H1 (cell line): ENCODE data around the gene ADGRL4. TPM values are rescaled to one million over a fixed set of nuclear protein-coding genes. Genes with fewer than 3 reads are reported as not detected.

Source experiments
- CTCF ChIA-PET: fragments of 300-600 bp; sonication (Branson Sonifier 250); formaldehyde crosslinking; loops from one replicate; lab custom pipeline; 2021; ENCODE audit not compliant: partially characterized antibody; lab: Charles Lee
- POLR2A ChIA-PET: fragments of 300-600 bp; sonication (Branson Sonifier 250); formaldehyde crosslinking; loops from one replicate; lab custom pipeline; 2021; ENCODE audit warnings: inconsistent platforms; ENCODE audit not compliant: partially characterized antibody; lab: Charles Lee
- DNase-seq, 2 experiments: peaks; one replicate each; pipeline versions ENCODE4 v3.0.0 to v3.0.0-alpha.2; 2010 to 2022; ENCODE audit warnings: low spot score in 2 of 2, low read depth in 1 of 2, mixed read lengths in 1 of 2
- FAIRE-seq: peaks from 2 replicates; lab custom pipeline; 2011; peaks lifted over from hg19 to GRCh38; lab: Jason Lieb, UNC
- H2AFZ ChIP-seq: 2 replicates; pipeline ENCODE4 v1.8.1; 2012; ENCODE audit warnings: low read length, inconsistent platforms
- H2AK5ac ChIP-seq: 2 replicates; pipeline ENCODE4 v1.6.1; 2013; ENCODE audit warnings: low read depth, low read length
- H2BK120ac ChIP-seq: replicated peaks from 2 replicates; pipeline ENCODE3; 2013; ENCODE audit warnings: low read depth, low read length, inconsistent platforms
- H2BK12ac ChIP-seq: 2 replicates; pipeline ENCODE4 v1.6.1; 2013; ENCODE audit warnings: low read depth, low read length
- H2BK15ac ChIP-seq: 2 replicates; pipeline ENCODE4 v1.6.1; 2013; ENCODE audit warnings: low read length
- H2BK20ac ChIP-seq: 2 replicates; pipeline ENCODE4 v1.6.1; 2013; ENCODE audit warnings: low read length
- H2BK5ac ChIP-seq: 2 replicates; pipeline ENCODE4 v1.6.1; 2013; ENCODE audit warnings: low read depth, low read length
- H3K14ac ChIP-seq: 2 replicates; pipeline ENCODE4 v1.6.1; 2013; ENCODE audit warnings: inconsistent platforms; ENCODE audit not compliant: insufficient read length
- H3K18ac ChIP-seq: 2 replicates; pipeline ENCODE4 v1.6.1; 2013; ENCODE audit warnings: low read length; ENCODE audit errors: extremely low read depth
- H3K23ac ChIP-seq: 2 replicates; pipeline ENCODE4 v1.6.1; 2013; ENCODE audit warnings: inconsistent platforms; ENCODE audit not compliant: insufficient read length
- H3K23me2 ChIP-seq: 2 replicates; pipeline ENCODE4 v1.6.1; 2013; ENCODE audit warnings: low read depth, low read length
- H3K27ac ChIP-seq: 2 replicates; pipeline ENCODE4 v1.6.1; 2011; ENCODE audit warnings: low read depth, low read length, inconsistent platforms
- H3K27me3 ChIP-seq, 4 experiments: replicated peaks in 1 of 4; 1 replicate in 1 of 4; 2 replicates in 3 of 4; pipeline versions ENCODE4 v1.6.1 to v1.8.1; 2011 to 2013; ENCODE audit warnings: low read length in 3 of 4, mild to moderate bottlenecking in 3 of 4, inconsistent platforms in 2 of 4, mixed read lengths in 2 of 4, moderate library complexity in 1 of 4; ENCODE audit not compliant: control insufficient read depth in 3 of 4, insufficient read depth in 3 of 4; ENCODE audit errors: extremely low read depth in 1 of 4
- H3K36me3 ChIP-seq, 4 experiments: 2 replicates each; pipeline versions ENCODE4 v1.6.1 to v1.8.1; 2011 to 2013; ENCODE audit warnings: mild to moderate bottlenecking in 4 of 4, low read length in 3 of 4, moderate library complexity in 2 of 4, control low read depth in 1 of 4, inconsistent platforms in 1 of 4; ENCODE audit not compliant: insufficient read depth in 4 of 4, control insufficient read depth in 2 of 4
- H3K4ac ChIP-seq: replicated peaks from 2 replicates; pipeline ENCODE3; 2013; ENCODE audit warnings: low read length, low read depth, mixed read lengths, inconsistent platforms; ENCODE audit not compliant: insufficient read length
- H3K4me1 ChIP-seq, 4 experiments: replicated peaks in 1 of 4; 1 replicate in 1 of 4; 2 replicates in 3 of 4; pipeline versions ENCODE4 v1.6.1 to v1.8.1; 2011 to 2013; ENCODE audit warnings: low read length in 3 of 4, inconsistent platforms in 2 of 4, mixed read lengths in 1 of 4; ENCODE audit not compliant: insufficient read depth in 4 of 4, control insufficient read depth in 3 of 4
- H3K4me2 ChIP-seq, 2 experiments: 2 replicates each; pipeline versions ENCODE4 v1.6.1 to v1.8.1; 2011 to 2013; ENCODE audit warnings: low read depth in 2 of 2, low read length in 2 of 2, control low read depth in 1 of 2, inconsistent platforms in 1 of 2, mild to moderate bottlenecking in 1 of 2; ENCODE audit not compliant: insufficient read depth in 1 of 2
- H3K4me3 ChIP-seq, 4 experiments: fragments of 200-600, 300-600 bp in 1 of 4; sonication (generic), shearing (Covaris generic), sonication (Bioruptor Twin) in 1 of 4; 2 replicates each; pipeline versions ENCODE4 v1.5.1 to v1.8.1; 2011 to 2016; ENCODE audit warnings: low read length in 4 of 4, low read depth in 3 of 4, control low read depth in 2 of 4, inconsistent platforms in 2 of 4, mild to moderate bottlenecking in 2 of 4, mixed read lengths in 1 of 4, moderate library complexity in 1 of 4; ENCODE audit not compliant: insufficient read depth in 2 of 4; ENCODE audit errors: extremely low read depth in 1 of 4
- H3K56ac ChIP-seq: replicated peaks from 2 replicates; pipeline ENCODE3; 2013; ENCODE audit warnings: low read depth, mild to moderate bottlenecking, mixed read lengths, low read length, inconsistent platforms; ENCODE audit not compliant: insufficient read length
- H3K79me1 ChIP-seq: 2 replicates; pipeline ENCODE4 v1.6.1; 2013; ENCODE audit warnings: low read depth, low read length, control low read depth
- H3K79me2 ChIP-seq, 2 experiments: 2 replicates each; pipeline versions ENCODE4 v1.6.1 to v1.8.1; 2012 to 2013; ENCODE audit warnings: low read length in 2 of 2, mild to moderate bottlenecking in 2 of 2, inconsistent platforms in 1 of 2; ENCODE audit not compliant: insufficient read depth in 2 of 2, control insufficient read depth in 1 of 2
- H3K9ac ChIP-seq, 4 experiments: replicated peaks in 1 of 4; 1 replicate in 1 of 4; 2 replicates in 3 of 4; pipeline versions ENCODE4 v1.6.1 to v1.8.1; 2011 to 2013; ENCODE audit warnings: low read depth in 3 of 4, low read length in 3 of 4, control low read depth in 2 of 4, mild to moderate bottlenecking in 2 of 4, moderate library complexity in 2 of 4, inconsistent platforms in 1 of 4; ENCODE audit errors: extremely low read depth in 1 of 4
- H3K9me3 ChIP-seq, 2 experiments: 2 replicates each; pipeline versions ENCODE4 v1.6.1 to v1.8.1; 2012 to 2013; ENCODE audit warnings: mild to moderate bottlenecking in 2 of 2, moderate library complexity in 2 of 2, control low read depth in 1 of 2, inconsistent platforms in 1 of 2, low read depth in 1 of 2, low read length in 1 of 2, mixed read lengths in 1 of 2; ENCODE audit not compliant: insufficient read depth in 2 of 2
- H4K20me1 ChIP-seq, 2 experiments: replicated peaks in 1 of 2; 2 replicates each; pipeline versions ENCODE3 to v1.8.1; 2011 to 2013; ENCODE audit warnings: inconsistent platforms in 2 of 2, low read length in 2 of 2, mild to moderate bottlenecking in 1 of 2; ENCODE audit not compliant: insufficient read depth in 2 of 2, control insufficient read depth in 1 of 2
- H4K5ac ChIP-seq: 2 replicates; pipeline ENCODE4 v1.6.1; 2013; ENCODE audit warnings: low read length, low read depth, mixed read lengths, inconsistent platforms; ENCODE audit not compliant: insufficient read length
- H4K8ac ChIP-seq: 2 replicates; pipeline ENCODE4 v1.8.0; 2013; ENCODE audit warnings: mild to moderate bottlenecking, moderate library complexity, low read length, inconsistent platforms; ENCODE audit not compliant: insufficient read depth; ENCODE audit errors: extremely low read depth
- H4K91ac ChIP-seq: replicated peaks from 2 replicates; pipeline ENCODE3; 2013; ENCODE audit warnings: low read length, mixed read lengths, inconsistent platforms; ENCODE audit not compliant: insufficient read length
- MAFK ChIP-seq: IDR thresholded peaks from 2 replicates; pipeline ENCODE4 v1.6.1; 2012; ENCODE audit warnings: low read depth, mild to moderate bottlenecking, improper control_type of control experiment, low read length
- WGBS, 2 experiments: shearing (Covaris generic) in 1 of 2; methylation state at CpG; one replicate each; pipeline versions ENCODE4 v1.1.6 to v1.1.7; 2013 to 2015; ENCODE audit warnings: low lambda C conversion rate in 2 of 2, mixed read lengths in 2 of 2, inconsistent platforms in 1 of 2, low coverage in 1 of 2, missing lambda C conversion rate in 1 of 2; ENCODE audit not compliant: insufficient replicate concordance in 2 of 2, insufficient coverage in 1 of 2, insufficient read length in 1 of 2; ENCODE audit errors: extremely low coverage in 1 of 2, missing lambda C conversion rate in 1 of 2; 5-methylcytosine and 5-hydroxymethylcytosine counted together
- polyA plus RNA-seq, 7 experiments: library from polyadenylated mRNA; depleted of rRNA in 3 of 7; stranded (reverse) in 5 of 7; unstranded in 2 of 7; fragments of >200 nt in 5 of 7; fragments of 200-250 nt in 2 of 7; gene quantifications; 1 replicate in 5 of 7; 2 replicates in 1 of 7; 4 replicates in 1 of 7; pipeline versions ENCODE4 v1.2.1 to v1.2.3, GENCODE V29; 2011 to 2013; ENCODE audit warnings: missing spikeins in 2 of 7, mixed read lengths in 2 of 7
- total RNA-seq: library from RNA; stranded (reverse); fragmentation: NEBNext Ultra II Directional; extraction: Animal tissue kit (Norgen Biotek cat#: 25700); gene quantifications from 2 replicates; pipeline ENCODE4 v1.2.1, GENCODE V29; 2021
- TF ChIP-seq, protein P1 (sequence below): IDR thresholded peaks from 2 replicates; pipeline ENCODE4 v1.6.1; 2011; ENCODE audit warnings: low read length, improper control_type of control experiment

The ADGRL4 gene
- total and polyA plus RNA-seq, 2 of the 8 experiments (the other 6 are each of a cell fraction or from before 2014, with no cell fraction given): 0.60 to 0.97 TPM

DNA sequence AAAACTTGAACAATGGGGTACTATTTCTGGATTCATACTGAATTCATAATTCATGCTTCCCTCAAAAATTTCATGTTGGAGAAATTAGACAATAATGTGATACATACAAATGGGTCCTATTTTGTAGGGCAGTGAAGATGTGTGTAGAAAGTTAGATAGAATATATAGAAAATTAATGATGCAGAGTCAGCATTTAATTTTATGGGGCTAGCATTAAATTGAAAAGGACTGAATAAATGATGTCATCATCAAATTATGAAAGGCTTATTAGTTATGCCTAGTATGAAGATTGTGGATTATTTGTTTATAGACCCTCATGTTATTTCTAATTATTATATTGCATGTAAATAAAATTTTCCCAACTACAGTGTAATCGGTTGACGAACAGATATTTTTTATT lies 119.1 kb downstream of the ADGRL4 start:
- Histone ChIP-seq H3K9me3 (no peaks in the 10 kb centered on the region), H2BK120ac (no peak overlapping the region), H2BK20ac (no peak overlapping the region), H3K36me3 (no peaks in the 10 kb centered on the region), H3K18ac (no peak overlapping the region), H4K8ac (no peak overlapping the region), H3K23me2 (no peaks in the 10 kb centered on the region), H3K4ac (no peak overlapping the region), H4K91ac (no peak overlapping the region), H3K9ac (no peak overlapping the region), H2BK5ac (no peak overlapping the region), H3K23ac (no peak overlapping the region), H2AK5ac (no peak overlapping the region), H4K5ac (no peak overlapping the region), H3K56ac (no peak overlapping the region), H3K4me2 (no peak overlapping the region), H3K27me3 (peaks cover 0 to 1% (median 0%) of the 10 kb centered on the region in 4 experiments; a peak in 1 of 7 replicates), H2BK12ac (no peak overlapping the region), H3K14ac (no peak overlapping the region), H3K4me3 (no peak overlapping the region), H3K79me2 (no peaks in the 10 kb centered on the region), H3K27ac (no peak overlapping the region), H2AFZ (no peak overlapping the region), H3K4me1 (peaks cover 0 to 7% (median 3%) of the 10 kb centered on the region in 4 experiments; a peak in 4 of 7 replicates), H3K79me1 (no peaks in the 10 kb centered on the region), H2BK15ac (no peak overlapping the region)
- POLR2A ChIA-PET: no interaction called here
- FAIRE-seq: no peak
- no peak for DNase-seq
- TF ChIP-seq, protein P1, sequence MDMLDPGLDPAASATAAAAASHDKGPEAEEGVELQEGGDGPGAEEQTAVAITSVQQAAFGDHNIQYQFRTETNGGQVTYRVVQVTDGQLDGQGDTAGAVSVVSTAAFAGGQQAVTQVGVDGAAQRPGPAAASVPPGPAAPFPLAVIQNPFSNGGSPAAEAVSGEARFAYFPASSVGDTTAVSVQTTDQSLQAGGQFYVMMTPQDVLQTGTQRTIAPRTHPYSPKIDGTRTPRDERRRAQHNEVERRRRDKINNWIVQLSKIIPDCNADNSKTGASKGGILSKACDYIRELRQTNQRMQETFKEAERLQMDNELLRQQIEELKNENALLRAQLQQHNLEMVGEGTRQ: no peak
- TF ChIP-seq MAFK: peak; percentile 39; the same call in 1 of the 2 replicates
- TF ChIP-seq, all 59 proteins: peak for 1
- 96% methylated on average over 2 of the region's 2 CpGs; no CpG with 5 or more reads in 1 of the 2 experiments for WGBS, 2 experiments
- CTCF ChIA-PET: no interaction called here
- no peaks in the 10 kb centered on the region for H4K20me1 ChIP-seq
